ENCODE results near the gene KRTAP1-4.
"Not testable (repeated sequence)": the region's sequence is repeated elsewhere in the genome, so short reads cannot be mapped to it uniquely, and the experiment has no call there.

The KRTAP1-4 gene

DNA sequence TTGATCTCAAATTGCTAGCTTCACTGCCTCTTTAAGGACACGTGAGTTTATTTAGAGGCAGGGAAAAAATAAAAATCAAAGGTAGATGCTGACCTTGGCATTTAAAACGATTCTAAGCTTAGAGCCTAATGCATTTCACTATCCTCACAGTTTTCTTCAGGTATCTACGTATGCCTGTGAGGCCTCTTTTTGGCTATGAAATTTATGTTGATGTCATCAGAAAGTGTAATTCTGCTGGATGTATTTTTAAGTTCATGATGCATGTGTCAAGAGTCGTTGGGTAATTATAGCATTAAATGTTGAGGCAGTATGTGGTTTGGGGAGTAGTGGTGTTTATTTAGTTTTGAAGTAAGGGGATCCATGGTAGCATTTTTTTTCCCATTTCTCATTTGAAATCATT lies 26.1 kb downstream of the KRTAP1-4 start:
- no peak for DNase-seq (ENCODE audit: low spot score)

DNA sequence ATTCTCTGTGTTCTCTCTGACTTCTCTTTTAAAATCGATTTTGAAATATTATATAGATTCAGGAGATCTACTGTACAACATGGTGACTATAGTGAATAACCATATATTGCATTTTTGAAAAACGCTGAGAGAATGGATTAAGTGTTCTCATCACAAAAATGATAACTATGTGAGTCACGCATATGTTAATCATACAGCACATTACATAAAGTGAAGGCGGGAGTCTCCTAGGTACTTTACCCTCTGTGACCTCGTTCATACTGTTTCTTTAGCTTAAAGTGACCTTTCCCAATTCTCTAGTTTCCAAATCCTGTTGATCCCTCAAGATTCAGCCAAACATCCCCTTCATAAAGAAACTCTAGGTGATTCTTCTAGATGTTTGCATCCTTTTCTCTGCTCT lies 27.2 kb downstream of the KRTAP1-4 start:
- no peak for DNase-seq (ENCODE audit: low spot score)

DNA sequence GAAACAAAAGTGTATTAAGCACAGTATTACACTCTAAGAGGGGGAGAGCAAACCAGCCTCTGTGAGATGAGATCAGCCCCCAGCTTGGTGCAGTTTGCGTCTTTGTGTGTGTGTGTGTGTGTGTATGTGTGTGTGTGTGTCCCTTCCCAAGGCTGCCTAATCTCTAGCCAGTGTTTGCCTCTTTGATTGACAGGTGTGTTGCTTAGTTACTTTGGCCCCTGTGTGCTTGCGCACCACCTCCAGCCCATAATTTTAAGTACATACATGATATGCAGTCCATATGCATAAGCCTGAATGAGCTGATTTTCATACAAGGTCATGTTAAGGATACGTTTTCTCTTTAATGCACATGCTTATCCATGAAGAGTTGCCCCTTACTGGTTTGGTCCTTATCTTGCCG lies 28.2 kb downstream of the KRTAP1-4 start:
- DNase-seq (ENCODE audit: low spot score) = no peak

DNA sequence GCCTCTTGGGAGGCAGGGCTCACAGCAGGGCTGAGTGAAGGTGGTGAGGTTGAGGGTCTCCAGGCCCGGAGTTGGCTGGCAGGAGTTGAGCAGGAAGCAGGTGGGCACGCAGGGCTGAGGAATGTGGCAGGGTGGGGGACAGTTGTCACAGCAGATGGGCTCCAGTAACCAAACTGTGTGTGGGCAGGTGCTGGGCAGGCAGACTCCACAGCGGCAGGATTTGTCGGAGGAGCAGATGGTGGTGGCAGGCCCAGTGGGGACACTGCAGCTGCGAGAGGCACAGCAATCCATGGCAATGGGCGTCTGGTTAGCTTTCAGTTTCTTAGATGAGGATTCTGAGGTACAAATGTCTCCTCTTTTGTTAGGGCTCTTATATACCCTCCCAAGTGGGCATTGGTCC lies 30.4 kb downstream of the KRTAP1-4 start, which contains the start of gene KRTAP3-2:
Gene KRTAP3-2 (minus strand): TSS at position 344 of the 400 bp plus-strand sequence. CDS start 53 bp downstream, at position 291.
- not testable (repeated sequence) for DNase-seq (ENCODE audit: low spot score)

DNA sequence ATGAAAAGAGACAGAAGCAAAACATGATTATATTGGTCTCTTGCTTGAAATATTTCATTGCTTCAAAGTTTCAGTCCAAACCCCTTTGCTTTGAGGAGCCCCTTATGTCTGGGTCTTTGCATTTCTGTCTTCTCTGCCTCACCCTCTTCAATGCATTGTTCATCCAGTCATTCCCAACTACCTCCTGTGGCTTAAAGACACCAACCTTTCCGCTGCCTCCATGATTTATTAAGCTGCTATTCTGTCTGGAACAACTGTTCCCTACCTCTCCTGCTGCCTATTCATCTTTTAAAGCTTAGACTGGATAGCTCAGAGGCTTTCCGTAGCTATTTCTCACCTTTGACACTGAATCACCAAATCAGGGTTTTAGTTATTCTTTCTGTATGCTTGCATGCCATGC lies 32.6 kb downstream of the KRTAP1-4 start:
- no peak for DNase-seq (ENCODE audit: low spot score)

DNA sequence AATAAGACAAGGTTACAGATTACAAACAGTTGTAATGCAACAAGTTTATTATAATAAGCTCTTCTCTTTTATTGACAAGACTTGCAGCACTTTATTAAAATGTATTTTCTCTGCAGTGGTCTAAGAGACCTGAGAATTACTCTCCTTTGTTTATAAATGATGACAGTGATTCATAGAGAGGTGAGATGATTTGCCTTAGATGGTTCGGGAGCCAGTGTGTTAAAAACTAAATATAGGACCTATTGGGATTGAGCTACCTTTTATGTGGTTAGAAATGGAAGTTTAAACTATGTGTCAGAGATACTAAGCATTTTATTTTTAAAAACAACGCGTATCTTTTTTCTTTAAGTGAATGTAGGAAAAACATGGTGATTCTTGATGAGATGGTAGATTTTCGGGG lies 33.2 kb downstream of the KRTAP1-4 start:
- no peak for DNase-seq (ENCODE audit: low spot score)

DNA sequence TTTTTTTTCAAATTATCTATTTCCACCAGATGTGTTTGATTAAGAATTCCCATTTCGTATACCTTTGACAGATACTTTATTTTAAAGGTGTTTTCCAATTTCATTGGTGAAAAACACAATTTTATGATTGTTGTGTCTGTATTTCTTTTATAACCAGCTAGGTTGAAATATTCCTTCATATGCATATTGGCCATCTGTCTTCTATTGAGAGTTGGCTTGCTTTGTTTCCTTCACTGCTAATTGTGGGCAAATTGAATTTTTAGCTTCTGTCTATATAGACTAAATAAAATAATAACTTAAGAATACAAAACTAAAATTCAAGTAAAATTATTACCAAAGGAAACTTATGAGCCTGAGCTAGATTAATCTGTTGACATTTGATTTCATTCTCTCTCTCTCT lies 34.9 kb downstream of the KRTAP1-4 start:
- peak; percentile 56 for DNase-seq (ENCODE audit: low spot score)

DNA sequence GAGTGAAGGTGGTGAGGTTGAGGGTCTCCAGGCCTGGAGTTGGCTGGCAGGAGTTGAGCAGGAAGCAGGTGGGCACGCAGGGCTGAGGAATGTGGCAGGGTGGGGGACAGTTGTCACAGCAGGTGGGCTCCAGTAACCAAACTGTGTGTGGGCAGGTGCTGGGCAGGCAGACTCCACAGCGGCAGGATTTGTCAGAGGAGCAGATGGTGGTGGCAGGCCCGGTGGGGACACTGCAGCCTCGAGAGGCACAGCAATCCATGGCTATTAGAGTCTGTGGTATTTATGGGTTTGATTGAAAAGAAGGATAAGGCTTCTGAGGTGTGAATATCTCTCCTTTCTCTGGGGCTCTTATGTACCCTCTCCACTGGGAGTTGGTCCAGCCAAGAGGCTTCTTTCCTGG lies 36.2 kb downstream of the KRTAP1-4 start, which contains the start of gene KRTAP3-3:
Gene KRTAP3-3 (minus strand): TSS at position 326 of the 400 bp plus-strand sequence. CDS start 67 bp downstream, at position 259.
- DNase-seq (ENCODE audit: low spot score) = peak; percentile 15

DNA sequence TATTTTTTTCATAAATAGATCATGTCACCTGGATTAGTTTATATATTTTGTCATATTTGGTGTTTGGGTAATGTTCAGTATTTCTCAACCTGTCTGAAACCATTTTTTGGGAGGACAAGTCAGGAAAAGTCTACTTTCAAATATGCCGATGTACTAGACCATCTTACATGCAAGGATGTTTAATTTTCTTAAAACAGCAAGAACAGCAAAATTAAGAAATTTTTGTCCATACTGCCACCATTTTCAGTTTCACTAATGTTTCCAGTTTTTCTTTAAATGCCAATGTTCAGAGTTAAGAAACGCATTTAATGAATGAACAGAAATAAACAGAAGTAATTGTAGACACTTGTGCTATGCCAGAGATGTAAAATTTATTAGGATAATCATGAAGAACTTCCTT lies 36.9 kb downstream of the KRTAP1-4 start:
- DNase-seq (ENCODE audit: low spot score) = no peak

DNA sequence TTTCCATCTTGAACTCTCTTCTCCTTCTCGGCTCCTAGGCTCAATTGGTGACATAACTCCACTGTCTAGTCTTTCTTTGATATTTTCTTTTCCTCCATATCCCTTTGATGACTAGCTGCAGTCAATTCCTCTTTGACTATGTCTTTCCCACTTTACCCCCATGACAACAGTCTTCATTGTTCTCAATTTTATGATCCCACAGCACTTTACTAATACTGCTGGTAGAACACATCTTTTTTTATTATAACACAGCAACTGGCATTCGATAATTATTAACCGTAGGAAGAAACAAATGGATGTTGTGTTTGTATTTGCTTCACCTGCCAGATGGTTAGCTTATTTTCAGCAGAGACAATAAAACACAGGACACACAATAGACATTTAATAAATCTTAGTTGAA lies 37.3 kb downstream of the KRTAP1-4 start:
- no peak for DNase-seq (ENCODE audit: low spot score)

DNA sequence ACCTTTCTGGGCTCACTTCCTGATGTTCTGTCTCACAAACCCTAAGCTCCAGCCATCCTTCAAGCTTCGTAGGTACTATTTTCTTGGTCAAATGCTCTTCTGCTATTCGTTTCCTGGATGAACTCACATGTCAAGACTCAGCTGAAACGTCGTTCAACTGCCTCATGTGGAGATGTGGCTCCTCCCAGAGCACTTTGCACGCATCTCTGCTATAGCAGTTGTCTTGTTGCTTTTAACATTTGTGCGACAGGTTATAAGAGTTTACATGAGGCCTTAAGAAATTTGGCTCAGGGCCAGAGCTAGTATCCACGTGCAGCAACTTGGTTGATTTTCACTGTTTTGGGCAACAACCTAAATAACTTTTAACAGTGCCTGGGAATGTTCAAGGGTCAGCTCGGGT lies 43.1 kb downstream of the KRTAP1-4 start:
- DNase-seq (ENCODE audit: low spot score) = no peak

DNA sequence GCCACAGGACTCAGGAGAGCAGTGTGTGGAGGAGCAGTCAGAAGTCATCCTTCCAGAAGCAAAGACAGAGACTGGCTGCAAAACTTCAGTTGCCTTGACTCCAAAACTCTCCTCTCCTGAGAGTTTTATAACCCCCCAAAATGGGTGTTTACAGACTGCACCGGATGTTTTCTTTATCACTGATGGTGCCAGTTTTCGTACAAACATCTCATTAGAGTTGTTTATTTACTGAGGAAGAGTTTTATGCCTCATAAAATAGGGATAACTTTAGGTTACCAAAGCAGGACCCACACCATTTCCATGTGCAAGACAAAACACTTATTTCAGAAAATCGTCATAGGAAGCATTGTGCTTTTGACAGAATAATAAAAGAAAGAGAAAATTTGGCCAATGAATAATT lies 45.8 kb downstream of the KRTAP1-4 start, which contains the start of gene KRT40:
Gene KRT40 (minus strand): TSS at position 101 of the 400 bp plus-strand sequence. CDS start 53 bp downstream, at position 48.
- no peak for DNase-seq (ENCODE audit: low spot score)

DNA sequence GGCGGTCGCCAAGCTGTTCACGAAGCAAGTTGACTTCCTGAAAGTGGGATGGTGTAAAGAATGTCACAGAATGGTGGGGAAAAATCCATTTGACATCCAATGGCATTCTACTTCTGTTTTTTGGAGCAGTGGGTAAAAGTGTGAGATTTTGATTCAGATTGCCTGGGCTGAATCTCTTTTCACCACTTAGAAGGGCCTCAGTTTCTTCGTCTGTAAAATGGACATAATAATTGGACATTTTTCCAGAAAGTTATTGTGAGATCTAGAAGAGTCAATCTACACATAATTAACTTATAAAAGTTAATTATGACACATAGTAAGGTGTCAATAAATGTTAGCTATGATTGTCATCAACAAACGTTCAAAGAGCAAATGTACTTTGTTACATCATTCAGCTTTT lies 48.9 kb downstream of the KRTAP1-4 start:
- no peak for DNase-seq (ENCODE audit: low spot score)

DNA sequence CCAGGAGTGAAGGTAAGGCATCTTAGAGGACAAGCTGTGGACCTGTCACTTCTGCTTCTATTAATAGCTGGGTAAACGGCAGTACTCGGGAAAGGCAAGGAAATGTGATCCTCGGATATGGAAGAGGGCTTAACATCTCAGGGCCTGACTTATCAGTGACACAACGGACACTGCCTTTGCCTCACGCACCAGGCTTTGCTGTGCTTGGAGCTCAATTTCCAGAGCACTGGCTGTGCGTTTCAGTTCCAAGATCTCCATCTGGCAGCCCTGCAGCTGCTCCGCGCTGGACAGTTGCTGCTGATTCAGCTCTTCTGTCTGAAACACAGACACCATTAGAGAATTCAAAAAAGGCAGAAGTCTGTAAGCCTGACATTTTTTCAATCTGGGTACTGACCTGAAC lies 49.4 kb downstream of the KRTAP1-4 start:
- peak; percentile 25 for DNase-seq (ENCODE audit: low spot score)

DNA sequence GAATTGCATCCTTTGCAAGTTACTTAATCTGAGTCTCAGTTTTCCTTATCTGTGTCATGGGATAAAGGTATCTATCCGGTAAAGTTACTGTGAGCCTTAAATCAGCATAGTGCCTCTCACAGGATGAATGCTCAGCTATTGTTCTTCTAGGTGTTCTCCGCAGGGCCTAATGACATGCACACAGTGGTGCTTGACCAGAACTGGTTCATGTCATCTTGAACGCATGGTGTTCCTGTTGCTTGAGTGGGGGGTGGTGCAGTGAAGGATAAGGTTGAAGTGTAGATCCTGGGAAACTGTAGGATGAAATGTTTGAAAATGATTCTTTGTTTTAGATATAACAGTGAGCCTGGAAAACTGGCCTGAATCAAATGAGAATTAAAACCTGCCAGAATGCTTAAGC lies 49.9 kb downstream of the KRTAP1-4 start:
- no peak for DNase-seq (ENCODE audit: low spot score)
